Measurements from ENCODE around the gene CAPN10.

DNA sequence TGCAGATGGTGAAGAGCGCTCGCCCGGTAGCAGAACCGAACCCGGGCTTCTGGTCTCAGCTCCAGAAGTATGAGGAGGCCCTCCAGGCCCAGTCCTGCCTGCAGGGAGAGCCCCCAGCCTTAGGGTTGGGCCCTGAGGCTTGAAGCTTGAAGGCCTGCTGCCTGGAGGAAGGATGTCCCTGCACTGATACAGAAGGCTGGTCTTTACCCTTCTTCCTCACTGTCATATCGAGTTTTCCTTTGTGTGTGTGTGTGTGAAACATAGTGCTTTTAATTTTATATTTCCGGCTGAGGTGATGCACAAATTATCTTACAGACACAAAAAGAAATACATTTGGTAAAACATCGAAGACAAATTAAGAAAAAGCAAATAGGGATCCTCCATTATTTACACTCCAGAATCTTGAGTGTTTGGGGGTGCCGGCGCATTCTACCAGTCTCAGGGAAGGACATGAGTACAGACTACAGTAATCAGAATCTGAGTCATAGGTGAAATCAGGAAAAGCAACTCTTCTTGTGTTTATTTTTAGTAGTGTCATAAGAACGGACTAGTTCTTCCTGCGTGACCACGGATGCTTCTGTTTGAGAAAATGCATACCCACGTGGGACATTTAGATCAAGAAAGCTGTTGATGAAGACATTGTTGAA, 25.1 kb upstream of the CAPN10 start:
- TF ChIP-seq SP1 (IDR thresholded peaks at IDR 0.05) (no peak), FOXA1 (IDR thresholded peaks at IDR 0.05) (no peak), FOXK2 (IDR thresholded peaks at IDR 0.05) (no peak), ARNT (IDR thresholded peaks at IDR 0.05) (no peak)
